HS-27A (cell line): Measurements from ENCODE around the gene PLPP6.
"Not testable (repeated sequence)": the region's sequence is repeated elsewhere in the genome, so short reads cannot be mapped to it uniquely, and the experiment has no call there.

ENCODE experiments used
- DNase-seq: peaks from one replicate; pipeline ENCODE4 v3.0.0-alpha.2; 2012; ENCODE audit warnings: low read depth, missing footprints

PLPP6 gene

DNA sequence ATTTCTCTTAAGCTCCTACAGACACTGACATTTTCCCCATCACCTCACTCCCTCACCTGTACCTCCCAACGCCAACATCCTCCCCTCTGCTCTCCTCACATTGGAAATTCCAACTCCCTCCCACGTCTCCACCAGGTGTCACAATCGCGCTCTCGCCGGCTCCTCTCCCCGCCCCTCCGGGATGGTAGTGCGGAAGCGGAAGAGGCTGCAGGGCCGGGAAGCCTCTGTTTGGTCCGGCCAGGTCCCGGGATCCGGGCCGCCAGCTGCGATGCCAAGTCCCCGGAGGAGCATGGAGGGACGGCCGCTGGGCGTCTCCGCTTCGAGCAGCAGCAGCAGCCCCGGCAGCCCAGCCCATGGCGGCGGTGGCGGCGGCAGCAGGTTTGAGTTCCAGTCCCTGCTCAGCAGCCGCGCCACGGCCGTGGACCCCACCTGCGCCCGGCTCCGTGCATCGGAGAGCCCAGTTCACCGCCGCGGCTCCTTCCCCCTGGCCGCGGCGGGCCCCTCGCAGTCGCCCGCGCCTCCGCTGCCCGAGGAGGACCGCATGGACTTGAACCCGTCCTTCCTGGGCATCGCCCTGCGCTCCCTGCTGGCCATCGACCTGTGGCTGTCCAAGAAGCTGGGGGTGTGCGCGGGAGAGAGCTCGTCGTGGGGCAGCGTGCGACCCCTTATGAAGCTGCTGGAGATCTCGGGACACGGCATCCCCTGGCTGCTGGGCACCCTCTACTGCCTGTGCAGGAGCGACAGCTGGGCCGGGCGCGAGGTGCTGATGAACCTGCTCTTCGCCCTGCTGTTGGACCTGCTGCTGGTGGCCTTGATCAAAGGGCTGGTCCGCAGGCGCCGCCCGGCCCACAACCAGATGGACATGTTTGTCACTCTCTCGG lies at the start of gene PLPP6:
Gene PLPP6, plus strand, starts transcription at position 187 of the 881 bp plus-strand sequence. Its CDS starts 82 bp downstream, at position 269.
- DNase-seq: no peak

DNA sequence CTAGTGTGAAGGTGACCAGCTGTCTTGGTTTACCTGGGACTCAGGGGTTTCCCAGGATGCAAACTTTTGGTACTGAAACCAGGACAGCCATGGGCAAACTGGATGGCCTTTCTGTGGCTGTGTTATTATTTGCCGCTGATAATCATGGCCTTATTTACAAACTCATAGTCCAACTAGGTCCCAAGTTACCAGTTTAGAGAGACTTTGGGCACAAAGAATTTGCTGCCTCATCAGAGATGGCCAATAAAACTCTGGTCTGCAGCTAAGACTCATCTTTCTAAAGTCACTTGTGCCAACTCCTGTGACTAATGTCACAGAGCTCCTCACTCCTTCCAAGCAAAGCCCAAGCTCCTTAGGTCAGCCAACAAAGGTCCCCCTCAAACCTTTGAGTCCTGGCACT lies 47.5 kb upstream of the PLPP6 start:
- DNase-seq: no peak

DNA sequence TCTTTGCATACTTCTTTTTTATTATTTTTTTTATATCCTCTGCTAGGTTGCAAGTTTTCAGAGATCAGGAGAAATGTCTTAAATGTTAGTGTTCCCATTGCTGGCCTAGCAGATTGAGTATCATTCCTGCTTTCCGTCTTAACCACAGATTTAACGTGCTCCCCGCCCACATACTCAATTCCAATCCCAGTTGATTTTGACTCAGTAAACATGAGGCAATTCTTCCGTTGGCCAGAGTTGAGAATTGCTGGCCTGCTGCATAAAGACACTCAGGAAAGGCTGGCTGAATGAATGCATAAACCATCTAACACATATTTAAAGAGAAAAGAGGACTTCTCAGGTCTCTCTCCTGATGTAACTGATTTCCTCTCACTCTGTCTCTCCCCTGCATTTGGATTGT lies 46.8 kb upstream of the PLPP6 start:
- no peak for DNase-seq

DNA sequence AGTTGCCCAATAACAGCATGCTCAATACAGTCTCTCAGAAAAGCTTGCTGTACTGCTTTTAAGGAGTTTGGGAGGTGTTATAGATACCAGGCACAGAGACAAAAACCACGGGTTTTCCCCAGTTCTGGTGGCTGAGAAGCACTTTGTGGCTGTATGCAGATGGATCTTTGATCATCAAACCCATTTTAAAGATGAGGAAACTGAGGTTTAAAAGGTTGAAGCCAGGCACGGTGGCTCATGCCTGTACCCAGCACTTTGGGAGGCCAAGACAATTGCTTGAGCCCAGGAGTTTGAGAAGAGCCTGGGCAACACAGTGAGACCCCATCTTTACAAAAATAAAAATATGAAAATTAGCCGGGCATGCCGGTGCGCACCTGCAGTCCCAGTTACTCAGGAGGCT lies 46.3 kb upstream of the PLPP6 start:
- DNase-seq: no peak

DNA sequence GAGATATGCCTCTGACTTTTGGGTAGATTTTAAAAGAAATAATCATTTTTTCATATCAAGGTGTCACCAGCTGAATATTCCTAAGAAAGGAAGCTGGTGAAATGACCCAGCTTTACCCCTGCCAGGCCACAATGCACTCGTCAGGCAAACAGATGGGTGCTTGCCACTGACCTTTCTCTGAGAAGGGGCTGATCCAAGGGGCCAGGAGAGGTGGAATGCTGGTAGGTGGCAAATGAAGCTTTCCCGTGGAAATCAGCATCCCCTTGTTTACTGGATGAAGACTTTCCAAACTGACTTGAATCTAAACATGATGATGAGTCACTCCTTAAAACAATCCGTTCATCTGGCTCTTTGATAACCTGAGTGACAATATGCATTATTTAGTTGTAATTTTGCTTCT lies 44.3 kb upstream of the PLPP6 start:
- DNase-seq: no peak

DNA sequence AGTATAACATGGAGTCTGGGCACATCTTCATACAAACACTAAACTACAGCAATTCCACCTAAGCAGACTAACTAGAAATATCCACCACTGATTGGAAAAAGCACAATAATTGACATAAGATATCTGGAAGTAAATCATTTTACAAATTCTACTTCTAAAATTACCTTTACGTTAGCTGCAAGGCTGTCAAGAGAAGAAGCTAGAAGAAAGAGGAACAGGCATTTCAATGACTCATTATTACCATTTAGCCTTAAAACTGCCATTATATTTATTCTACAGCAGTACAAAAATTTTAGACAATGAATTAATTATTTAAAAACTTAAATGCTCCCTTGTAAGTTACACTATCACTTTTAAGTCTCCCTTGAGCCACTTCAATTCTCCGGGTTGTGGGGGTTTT lies 43.4 kb upstream of the PLPP6 start:
- no peak for DNase-seq

DNA sequence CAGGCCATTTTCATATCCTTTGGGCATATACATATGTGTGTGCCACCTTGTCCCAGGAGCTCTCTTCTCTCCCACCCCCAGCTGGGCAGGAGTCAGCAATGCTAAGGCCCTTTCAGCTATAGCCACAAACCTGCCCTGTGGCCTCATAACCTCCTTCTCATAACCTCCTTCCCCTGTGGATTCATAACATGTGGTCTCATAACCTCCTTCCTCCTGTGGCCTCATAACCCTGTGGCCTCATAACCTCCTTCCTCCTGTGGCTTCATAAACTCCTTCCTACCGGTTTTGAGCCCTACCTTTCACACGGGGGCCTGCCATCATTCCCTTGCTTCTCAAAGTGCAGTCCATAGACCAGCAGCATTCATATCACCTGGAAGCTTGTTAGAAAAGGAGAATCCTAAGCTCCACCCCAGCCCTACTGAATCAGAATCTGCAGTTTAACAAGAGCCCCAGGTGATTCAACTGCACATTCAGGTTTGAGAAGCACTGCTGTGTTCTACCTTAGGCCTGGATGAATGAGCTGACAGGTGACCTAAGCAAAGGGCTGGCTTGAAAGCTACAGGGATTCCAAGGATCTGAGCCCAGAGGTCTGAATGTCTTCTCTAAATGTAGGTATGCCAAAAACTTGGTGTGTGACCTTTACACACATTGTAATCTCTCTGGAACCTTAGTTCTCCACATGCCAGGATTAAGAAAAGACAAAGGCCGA lies 41.9 kb upstream of the PLPP6 start:
- no peak for DNase-seq

DNA sequence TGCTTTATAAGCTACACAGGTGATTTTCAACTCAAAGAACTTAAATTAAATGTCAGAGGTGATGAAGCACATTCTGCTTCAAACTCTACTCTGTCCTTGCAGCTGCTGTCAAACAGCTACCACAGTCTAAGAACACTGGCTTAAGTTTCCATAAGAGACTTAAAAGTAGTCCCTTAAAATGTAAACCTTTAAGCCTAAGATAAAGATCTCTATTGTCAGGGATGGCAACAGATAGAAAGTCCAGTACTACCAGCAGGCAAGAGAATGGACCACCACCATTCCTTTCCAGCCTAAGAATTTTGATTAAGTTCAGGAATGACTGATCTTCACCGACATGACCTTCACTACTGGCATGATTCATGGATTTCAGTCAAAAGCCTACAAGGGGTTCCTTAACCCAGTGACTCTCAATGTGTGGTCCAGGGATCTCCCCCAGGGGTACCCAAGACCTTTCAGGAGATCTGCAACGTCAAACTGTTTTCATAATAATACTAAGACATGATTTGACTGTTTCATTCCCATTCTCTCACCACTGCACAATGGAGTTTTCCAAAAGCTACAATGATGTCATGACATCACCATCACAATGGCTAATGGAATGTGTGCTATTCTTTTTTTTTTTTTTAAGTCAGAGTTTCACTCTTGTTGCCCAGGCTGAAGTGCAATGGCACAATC lies 41.1 kb upstream of the PLPP6 start:
- DNase-seq: no peak

DNA sequence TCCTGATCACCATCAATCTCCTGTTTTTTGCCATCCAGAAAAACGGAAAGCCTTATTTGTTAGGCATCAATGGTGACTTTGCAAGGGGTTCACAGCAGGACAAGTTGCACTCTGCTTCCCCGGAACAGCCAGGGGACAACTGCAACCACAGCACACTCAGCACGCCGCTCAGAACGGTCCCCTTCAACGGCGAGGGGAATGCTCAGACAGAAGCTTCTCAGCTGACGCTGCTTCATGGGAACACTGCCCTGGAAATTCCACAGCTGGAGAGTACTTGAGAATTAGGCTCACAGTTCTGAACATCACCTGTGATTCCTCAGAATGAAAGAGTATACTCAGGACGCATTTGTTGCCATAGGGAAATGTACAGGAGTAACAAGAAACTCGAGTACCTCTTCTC lies 40.1 kb upstream of the PLPP6 start:
- DNase-seq: no peak

DNA sequence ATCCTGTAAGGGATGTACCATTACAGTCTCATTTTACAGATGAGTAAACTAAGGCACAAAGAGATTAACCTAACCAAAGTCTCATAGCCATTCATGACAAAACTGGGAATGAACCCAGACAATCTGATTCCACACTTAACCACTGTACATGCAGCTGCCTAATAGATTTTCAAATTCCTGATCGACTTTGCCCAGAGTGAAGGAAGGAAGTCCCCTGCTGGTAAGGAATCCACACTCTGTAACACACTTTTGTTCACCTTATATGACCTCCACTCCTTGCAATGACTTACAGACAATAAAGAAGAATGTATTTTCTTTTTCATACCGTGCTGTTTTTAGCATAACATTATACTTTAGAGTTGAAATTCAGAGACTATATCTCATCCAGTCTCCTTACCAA lies 31.3 kb upstream of the PLPP6 start:
- DNase-seq: no peak

DNA sequence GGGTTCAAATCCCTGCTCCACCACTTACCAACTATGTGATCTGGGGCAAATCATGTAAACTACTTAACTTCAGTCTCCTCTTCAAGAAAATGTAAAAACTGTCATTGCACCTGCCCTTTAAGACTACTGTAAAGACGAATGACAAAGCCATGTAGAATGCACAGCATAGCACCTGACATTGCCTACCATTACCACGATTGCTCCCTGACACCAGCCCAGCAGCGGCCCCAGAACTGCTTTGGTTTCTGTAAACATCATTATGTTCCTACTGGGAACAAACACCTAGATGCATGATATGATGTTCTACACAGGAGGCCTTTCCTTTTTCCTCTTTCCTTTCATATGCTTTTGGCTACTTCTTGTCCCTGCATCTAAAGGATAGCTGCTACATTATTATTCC lies 23.1 kb upstream of the PLPP6 start:
- DNase-seq: no peak

DNA sequence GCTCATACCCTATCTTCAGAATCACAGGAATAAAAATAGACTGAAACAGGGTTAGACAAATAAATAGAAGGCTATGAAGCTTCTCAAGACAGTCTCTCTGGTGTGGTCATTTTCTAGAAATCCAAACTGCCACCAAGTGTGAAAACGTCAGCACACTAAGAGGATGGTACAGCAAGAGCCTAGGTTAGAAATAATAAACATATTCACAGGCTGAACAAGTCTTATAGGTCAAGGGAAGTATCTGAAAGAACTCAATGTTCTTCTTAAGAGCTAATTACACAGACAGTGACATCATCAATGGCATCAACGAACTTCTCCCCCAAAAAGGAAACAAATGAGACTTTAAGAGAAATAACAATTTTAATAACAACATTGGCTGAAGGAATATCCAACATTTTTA lies 22.7 kb upstream of the PLPP6 start:
- DNase-seq: no peak

DNA sequence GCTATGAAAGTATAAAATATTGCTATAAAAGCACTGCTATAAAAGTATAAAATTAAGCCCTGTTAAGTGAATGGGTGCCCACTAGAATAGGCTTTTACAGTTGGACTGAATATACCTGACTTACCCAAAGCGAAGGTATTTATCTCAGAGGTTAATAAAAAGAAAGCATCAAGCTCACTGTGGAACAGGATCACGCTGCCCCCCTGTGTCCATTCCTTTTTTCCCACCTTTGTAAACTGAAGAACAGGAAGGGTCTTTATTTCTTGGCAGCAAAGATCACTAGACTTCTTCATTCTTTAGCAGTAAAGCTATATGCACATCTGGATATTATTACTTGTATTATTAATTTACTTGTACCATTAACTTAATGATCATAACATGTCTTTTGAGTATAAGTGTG lies 22.1 kb upstream of the PLPP6 start:
- DNase-seq: no peak

DNA sequence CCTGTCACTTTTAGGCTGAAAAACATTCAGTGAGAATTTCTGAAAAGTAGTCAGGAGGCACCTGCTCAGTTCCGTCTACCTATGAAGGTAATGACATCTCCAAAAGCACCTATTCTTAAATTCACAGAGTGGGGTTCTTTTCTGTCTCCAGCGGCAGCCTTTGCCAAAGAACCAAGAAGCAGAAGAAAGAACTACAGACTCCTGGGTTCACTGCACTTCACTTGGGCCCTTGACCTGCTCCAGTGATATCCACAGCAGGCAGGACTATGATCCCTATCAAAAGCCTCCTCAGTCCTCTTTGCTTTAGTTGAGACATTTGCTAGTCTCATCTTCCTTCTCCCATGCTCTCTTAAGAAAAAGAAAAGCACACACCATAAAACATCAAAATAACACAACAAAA lies 19.7 kb upstream of the PLPP6 start:
- DNase-seq: no peak

DNA sequence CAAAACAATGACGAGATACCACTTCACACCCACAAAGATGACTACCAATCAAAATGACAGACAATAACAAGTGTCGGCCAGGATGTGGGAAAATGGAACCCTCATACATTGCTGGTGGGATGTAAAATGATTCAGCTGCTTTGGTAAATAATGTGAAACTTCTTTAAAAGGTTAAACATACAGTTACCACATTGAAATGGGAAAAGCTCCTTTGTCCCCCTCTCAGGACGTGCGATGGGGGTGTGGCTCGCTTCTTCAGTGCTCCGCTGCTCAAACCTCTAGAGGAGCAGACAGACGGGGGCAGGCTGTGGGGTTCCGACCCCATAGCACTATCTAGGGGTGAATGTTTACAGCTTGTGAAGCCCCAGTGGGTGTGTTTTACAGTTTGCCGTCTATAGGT lies 8.0 kb upstream of the PLPP6 start:
- no peak for DNase-seq

DNA sequence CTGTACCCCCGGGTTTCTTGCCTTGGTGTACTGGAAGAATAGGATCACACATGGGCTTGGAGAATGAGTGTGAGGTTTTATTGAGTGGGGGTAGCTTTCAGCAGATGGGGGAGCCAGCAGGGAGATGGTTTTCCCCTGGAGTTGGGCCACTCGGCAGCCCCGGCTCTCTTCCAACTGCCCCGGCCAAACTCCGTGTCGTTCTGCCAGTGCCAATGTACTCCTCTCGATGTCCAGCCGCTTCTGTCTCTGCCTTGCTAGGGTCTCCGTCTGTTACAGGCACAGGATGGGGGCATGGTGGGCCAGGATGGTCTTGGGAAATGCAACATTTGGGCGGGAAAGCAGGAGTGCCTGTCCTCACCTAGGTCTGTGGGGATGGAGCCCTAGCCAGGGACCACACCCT lies 7.6 kb upstream of the PLPP6 start:
- no peak for DNase-seq

DNA sequence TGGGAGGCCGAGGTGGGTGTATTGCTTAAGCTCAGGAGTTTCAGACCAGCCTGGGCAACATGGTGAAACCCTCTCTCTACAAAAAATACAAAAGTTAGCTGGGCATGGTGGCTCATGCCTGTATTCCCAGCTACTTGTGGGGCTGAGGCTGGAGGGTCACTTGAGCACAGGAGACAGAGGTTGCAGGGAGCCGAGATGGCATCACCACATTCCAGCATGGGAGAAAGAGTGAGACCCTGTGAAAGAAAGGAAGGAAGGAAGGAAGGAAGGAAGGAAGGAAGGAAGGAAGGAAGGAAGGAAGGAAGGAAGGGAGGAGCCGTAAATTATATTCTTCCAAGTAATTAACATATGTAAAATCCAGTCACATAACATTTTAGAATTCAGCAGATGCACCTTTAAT lies 5.9 kb upstream of the PLPP6 start:
- DNase-seq: not testable (repeated sequence)

DNA sequence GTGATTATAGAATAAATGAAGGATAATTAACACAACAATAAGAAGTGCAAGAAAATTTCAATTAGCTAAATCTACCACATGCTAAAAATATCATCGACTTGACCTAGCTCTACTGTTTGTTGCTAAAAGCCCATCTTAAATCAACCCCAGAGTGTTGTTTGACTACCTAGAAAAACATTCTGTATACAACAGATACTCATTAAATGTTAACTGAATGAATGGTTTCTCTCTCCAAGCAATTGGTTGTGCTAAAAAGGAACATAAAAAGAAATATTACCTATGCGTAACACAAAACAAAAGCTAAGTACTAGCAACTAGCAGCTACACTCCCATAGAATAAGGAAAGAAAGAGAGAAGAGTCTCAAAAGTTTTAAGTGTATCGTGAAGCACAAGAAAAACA lies 5.5 kb upstream of the PLPP6 start:
- no peak for DNase-seq

DNA sequence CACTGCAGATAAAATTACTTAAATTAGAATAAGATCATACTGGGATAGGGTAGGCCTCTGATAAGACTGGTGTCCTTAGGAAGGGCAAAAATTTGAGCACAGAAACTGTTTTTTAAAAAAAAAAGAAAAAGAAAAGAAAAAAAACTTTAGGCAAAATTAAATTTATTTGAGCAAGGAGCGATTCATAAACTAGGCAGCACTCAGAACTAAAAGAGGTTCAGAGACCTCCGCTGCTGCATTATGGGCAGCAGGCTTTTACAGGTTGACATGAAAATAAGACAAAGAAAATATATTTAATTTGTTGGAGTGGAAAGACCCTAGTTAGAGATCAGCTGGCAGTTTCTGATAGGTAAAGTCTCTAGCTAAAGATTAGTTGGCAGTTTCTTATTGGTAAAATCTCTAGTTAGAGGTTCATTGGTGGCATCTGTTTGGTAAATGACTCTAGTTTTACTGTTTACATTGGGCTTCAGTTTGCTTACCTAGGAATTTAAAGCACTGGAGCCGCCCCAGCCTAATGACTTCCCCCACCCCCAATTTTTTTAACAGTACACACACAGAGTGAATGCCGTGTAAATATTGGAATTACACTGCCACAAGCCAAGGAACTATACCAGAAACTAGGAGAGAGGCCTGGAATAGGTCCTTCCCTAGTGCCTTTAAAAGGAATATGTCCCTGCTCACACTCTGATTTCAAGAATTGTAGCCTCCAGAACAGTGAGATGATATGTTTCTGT lies 4.5 kb upstream of the PLPP6 start:
- no peak for DNase-seq

DNA sequence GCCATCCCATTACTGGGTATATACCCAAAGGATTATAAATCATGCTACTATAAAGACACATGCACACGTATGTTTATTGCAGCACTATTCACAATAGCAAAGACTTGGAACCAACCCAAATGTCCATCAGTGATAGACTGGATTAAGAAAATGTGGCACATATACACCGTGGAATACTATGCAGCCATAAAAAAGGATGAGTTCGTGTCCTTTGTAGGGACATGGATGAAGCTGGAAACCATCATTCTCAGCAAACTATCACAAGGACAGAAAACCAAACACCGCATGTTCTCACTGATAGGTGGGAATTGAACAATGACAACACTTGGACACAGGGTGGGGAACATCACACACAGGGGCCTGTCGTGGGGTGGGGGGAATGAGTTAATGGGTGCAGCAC lies 1.4 kb upstream of the PLPP6 start:
- not testable (repeated sequence) for DNase-seq

DNA sequence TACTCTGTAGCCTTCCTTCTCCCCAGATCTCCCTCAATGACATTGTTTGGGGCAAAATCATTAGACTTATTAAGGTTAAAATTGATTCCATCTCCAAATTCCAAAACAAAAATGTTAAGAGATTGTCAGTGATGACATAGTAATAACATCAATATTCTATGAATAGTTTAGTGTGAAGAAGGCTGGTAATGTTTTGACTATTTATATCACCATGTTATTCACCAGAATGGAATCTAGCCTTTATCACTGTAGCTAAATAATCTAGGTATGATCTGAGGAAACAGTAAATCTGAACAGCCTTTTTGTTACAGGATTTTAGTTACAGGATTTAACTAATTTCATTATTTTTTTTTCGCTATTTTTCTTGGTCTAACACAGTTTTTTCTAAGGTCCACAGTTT lies 929 bp upstream of the PLPP6 start:
- DNase-seq: no peak

DNA sequence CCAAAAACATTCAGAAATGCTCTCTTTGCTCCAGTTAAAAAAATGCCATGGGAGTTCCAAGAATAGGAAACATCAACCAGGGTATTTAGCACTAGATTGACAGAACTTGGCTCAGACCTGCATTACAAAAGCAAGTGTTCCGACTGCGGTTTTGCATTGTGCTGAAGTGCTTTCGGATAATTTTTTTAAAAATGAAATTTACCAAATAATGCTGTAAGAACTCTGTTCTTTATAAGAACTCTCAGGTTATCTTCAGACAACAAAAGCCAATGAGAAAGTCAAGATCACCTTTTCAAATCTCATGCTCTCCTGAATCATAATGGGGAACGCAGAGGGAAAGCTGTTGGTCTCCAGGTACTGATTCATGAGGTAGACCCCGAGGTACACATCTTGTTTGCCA lies 483 bp upstream of the PLPP6 start:
- no peak for DNase-seq
